Activated CD4-positive, alpha-beta memory T cell treated with anti-CD3 and anti-CD28 coated beads, Interleukin-2, amount 10 ng/mL, durations not matched to agents 7 days and 5 days (primary cell): ENCODE measurements around the gene SLC8A1. TPM values are rescaled to one million over a fixed set of nuclear protein-coding genes. Genes with fewer than 3 reads are reported as not detected.

Experiments used
- CTCF ChIA-PET: fragments of 350-600 bp; sonication (Branson Sonifier 250); formaldehyde crosslinking; loops from one replicate; lab custom pipeline; 2021; ENCODE audit warnings: antibody characterized with exemption, inconsistent platforms; lab: Charles Lee
- POLR2A ChIA-PET: fragments of 350-600 bp; sonication (Branson Sonifier 250); formaldehyde crosslinking; loops from one replicate; lab custom pipeline; 2021; ENCODE audit warnings: antibody characterized with exemption; lab: Charles Lee
- DNase-seq: peaks from one replicate; pipeline ENCODE4 v3.0.0-alpha.2; 2020
- H3K27ac Mint-ChIP-seq: one replicate; pipeline ENCODE4 v1.8.0; 2021; ENCODE audit warnings: mild to moderate bottlenecking, mixed read lengths
- H3K27me3 Mint-ChIP-seq: one replicate; pipeline ENCODE4 v1.8.0; 2021; ENCODE audit warnings: mixed read lengths
- H3K36me3 Mint-ChIP-seq: one replicate; pipeline ENCODE4 v1.8.0; 2021; ENCODE audit warnings: low read depth, mixed read lengths
- H3K4me1 Mint-ChIP-seq: one replicate; pipeline ENCODE4 v1.8.0; 2021; ENCODE audit warnings: mixed read lengths
- H3K4me3 Mint-ChIP-seq: one replicate; pipeline ENCODE4 v1.8.0; 2021; ENCODE audit warnings: mild to moderate bottlenecking, mixed read lengths
- H3K9me3 Mint-ChIP-seq: one replicate; pipeline ENCODE4 v1.8.0; 2021; ENCODE audit warnings: mixed read lengths
- total RNA-seq, 2 experiments: library from RNA; stranded (reverse); gene quantifications; one replicate each; pipeline ENCODE4 v1.2.3, GENCODE V29; 2021

SLC8A1 gene
- total RNA-seq, 2 experiments from 2014 or later = 0.25 to 0.45 TPM

DNA sequence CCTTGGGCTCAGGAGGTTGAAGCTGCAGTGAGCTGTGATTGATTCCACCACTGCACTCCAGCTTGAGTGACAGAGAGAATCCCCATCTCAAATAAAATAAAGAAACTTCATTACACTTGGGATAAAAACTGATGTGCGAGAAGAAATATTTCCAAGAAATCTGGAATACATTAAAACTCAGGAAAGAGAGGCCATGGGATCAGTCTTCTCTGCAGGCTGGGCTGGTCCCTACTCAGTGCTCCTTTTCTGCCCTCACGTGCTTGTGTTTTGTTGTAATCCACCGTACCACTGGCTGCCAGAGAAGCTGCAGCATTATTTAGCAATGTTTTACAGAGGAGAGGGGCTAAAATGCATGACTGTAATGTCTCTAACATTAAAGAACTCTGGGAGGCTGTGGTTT is 282.0 kb downstream of the SLC8A1 start:
- Mint-ChIP-seq H3K4me1 (no peaks in the 10 kb centered on the region), H3K36me3 (no peaks in the 10 kb centered on the region), H3K27me3 (no peaks in the 10 kb centered on the region), H3K4me3 (no peak overlapping the region), H3K9me3 (no peaks in the 10 kb centered on the region), H3K27ac (no peak overlapping the region)
- ChIA-PET POLR2A (no interaction called here), CTCF (no interaction called here)
- DNase-seq = no peak

DNA sequence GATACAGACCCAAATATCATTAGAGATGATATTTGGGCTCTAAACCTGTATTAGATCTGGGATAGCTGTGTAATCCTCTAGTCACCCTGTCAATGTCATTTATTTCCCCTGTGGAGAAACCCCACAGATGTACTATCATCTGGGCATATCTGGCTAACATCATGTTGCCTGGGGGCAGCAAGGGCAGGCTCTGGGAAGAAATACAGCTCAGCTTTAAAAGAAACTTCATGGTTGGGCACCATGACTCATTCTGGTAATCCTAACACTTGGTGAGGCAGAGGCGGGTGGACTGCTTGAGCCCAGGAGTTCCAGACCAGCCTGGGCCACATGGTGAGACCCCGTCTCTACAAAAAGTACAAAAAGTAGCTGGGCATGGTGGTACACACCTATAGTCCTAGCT is 282.5 kb downstream of the SLC8A1 start:
- CTCF ChIA-PET = no interaction called here

DNA sequence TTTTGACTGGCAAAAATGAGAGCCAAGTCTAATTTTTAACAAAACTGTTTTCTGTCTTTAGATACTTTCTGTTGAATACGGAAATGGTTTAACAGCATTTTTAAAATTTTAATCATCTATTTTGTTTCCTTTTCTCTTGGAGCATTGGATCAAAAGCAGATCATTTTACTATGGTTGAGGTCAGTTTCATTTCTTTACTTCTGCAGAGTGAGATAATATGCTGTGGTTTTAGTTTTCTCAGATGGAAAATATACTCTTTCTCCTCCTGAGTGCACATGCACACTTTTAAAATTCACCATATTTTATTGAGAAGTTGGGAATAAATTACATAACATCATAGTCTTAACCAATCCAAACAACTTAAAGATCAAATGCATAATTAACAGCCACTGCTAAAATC is 283.3 kb downstream of the SLC8A1 start:
- no peak overlapping the region for H3K4me3 Mint-ChIP-seq
- no peaks in the 10 kb centered on the region for H3K27me3 Mint-ChIP-seq
- H3K36me3 Mint-ChIP-seq = no peaks in the 10 kb centered on the region
- no peaks in the 10 kb centered on the region for H3K9me3 Mint-ChIP-seq
- no peak for DNase-seq
- H3K4me1 Mint-ChIP-seq = no peaks in the 10 kb centered on the region
- CTCF ChIA-PET = no interaction called here
- POLR2A ChIA-PET = no interaction called here
- H3K27ac Mint-ChIP-seq = no peak overlapping the region

More for the DNA sequence above, 282.5 kb downstream of the SLC8A1 start:
- Mint-ChIP-seq H3K9me3 (no peaks in the 10 kb centered on the region), H3K27ac (no peak overlapping the region), H3K4me3 (no peak overlapping the region), H3K27me3 (no peaks in the 10 kb centered on the region), H3K36me3 (no peaks in the 10 kb centered on the region), H3K4me1 (no peaks in the 10 kb centered on the region)
- POLR2A ChIA-PET = no interaction called here
- DNase-seq = no peak

DNA sequence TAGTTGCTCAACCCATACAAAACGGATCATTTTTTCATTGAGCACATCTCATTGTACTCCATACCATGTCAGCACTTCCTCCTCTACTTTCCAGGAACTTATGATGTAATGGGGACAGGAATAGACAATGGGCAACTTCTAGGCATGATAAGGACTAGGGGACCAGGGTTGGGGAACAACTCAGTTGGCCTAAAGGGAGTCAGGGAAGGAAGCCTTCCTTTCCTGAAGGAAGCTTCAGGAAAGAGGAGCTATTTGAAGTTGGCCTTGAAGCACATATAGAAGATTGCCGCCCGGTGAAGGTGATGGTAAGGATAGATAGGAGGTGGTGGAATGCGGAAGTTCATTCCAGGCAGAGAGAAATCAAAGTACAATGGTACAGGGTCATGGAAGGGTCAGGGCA is 283.9 kb downstream of the SLC8A1 start:
- no peak overlapping the region for H3K4me3 Mint-ChIP-seq
- H3K9me3 Mint-ChIP-seq = no peaks in the 10 kb centered on the region

DNA sequence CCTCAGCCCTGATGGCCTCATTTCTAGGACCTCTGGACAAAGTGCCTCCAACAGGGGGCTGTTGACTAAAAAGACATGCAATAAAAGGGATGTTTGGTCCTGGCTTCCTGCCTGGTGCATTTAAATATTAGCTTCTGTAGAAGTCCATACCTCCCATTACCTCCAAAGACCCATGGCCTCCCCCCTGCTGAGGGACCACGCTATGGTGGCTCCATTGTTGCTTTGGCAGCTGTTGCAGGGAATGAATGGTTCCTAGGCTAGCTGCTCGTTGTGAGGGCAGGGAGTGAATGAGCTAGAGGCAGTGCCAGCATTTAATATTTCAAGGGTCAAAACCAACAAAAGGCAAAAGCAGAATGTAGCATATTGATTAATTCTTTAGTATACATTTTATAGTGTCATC is 285.9 kb downstream of the SLC8A1 start:
- no peaks in the 10 kb centered on the region for H3K4me1 Mint-ChIP-seq
- H3K9me3 Mint-ChIP-seq = no peaks in the 10 kb centered on the region
- no peak overlapping the region for H3K27ac Mint-ChIP-seq
- no peak for DNase-seq
- ChIA-PET CTCF (interaction anchor here (1.2 kb wide), 1 partner anchor 252 kb away, joined by 4 read pairs; no protein-coding TSS in a partner anchor), POLR2A (no interaction called here)
- H3K4me3 Mint-ChIP-seq = no peak overlapping the region
- no peaks in the 10 kb centered on the region for H3K27me3 Mint-ChIP-seq
- no peaks in the 10 kb centered on the region for H3K36me3 Mint-ChIP-seq

More for the DNA sequence above, 283.9 kb downstream of the SLC8A1 start:
- Mint-ChIP-seq H3K36me3 (no peaks in the 10 kb centered on the region), H3K27ac (no peak overlapping the region), H3K4me1 (no peaks in the 10 kb centered on the region), H3K27me3 (no peaks in the 10 kb centered on the region)
- POLR2A ChIA-PET = no interaction called here
- no peak for DNase-seq
- CTCF ChIA-PET = no interaction called here

DNA sequence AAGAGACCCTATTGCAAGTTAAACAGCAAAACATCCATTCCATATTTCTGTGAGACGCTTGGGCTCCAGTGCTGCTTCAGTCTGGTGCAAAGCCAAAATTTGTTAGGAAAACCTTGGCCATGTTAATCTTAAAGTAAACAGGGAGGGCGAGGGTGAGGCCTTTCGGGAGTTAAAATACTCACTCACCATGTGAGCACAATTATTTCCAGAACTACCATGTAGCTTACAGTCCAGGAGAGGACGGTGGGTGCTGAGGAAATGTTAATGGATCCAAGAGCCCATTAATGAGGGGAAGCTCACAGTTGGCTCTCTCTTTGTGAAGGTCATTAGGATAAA is 286.4 kb downstream of the SLC8A1 start:
- Mint-ChIP-seq H3K9me3 (no peaks in the 10 kb centered on the region), H3K4me3 (no peak overlapping the region), H3K27ac (no peak overlapping the region), H3K27me3 (no peaks in the 10 kb centered on the region), H3K36me3 (no peaks in the 10 kb centered on the region), H3K4me1 (no peaks in the 10 kb centered on the region)
- DNase-seq = no peak
- POLR2A ChIA-PET = no interaction called here
- CTCF ChIA-PET = interaction anchor here (1.2 kb wide), 1 partner anchor 252 kb away, joined by 4 read pairs; no protein-coding TSS in a partner anchor

DNA sequence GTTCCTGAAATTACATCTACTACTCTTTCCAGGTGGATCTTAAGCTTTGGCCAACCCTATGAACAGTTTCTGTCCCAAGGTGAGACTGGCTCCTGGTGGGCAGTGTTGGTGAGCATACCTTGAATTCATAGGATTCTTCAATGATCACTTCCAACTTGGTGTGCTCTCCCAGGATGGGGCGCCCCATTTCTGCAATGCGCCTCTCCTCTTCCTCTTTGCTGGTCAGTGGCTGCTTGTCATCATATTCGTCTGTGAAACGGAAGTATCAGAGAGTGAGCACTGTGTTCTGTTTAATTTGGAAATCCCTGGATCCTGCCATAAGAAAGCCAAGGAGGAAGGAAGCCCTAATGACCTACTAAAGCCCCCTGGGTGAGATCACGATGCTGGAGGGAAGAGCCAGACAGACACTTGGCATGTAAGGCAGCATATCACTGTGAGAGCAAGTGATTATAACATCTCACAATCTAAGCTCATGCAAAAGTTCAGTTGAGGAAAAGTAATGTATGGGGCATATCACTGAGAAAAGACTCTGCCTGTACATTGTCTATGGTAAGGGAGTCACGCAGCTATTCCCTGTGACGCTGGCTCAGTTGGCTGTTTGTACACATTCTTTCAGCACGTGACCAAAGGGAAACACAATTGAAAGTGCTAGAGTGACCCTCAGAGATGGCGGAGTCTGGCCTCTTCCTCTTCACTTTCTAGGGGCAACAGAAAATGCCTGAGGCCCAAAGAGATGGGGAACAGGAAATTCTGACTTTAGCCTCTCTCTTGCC is 287.0 kb downstream of the SLC8A1 start:
- no peak overlapping the region for H3K4me3 Mint-ChIP-seq
- no peaks in the 10 kb centered on the region for H3K9me3 Mint-ChIP-seq
- DNase-seq = no peak
- POLR2A ChIA-PET = no interaction called here
- CTCF ChIA-PET = no interaction called here
- no peak overlapping the region for H3K27ac Mint-ChIP-seq
- no peaks in the 10 kb centered on the region for H3K4me1 Mint-ChIP-seq
- H3K36me3 Mint-ChIP-seq = no peaks in the 10 kb centered on the region
- H3K27me3 Mint-ChIP-seq = no peaks in the 10 kb centered on the region

DNA sequence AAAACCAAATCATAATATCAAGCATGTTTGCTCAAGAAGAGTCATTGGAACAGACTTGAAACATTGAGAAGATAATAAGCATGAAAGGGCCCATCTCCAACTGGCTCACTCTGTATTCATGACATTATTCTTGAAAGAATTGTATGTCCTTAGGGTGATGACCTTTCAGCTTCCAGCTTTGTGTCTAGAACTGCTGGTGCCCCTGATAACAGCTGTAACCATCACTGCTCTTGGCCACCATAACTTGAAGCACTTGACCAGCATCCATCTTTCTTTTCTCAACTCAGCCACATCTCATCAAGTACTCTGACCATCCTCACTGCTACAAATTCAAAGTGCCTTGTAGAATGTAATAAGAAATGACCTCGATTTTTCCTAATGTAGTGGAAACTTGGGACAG is 289.9 kb downstream of the SLC8A1 start:
- POLR2A ChIA-PET = no interaction called here
- no peak overlapping the region for H3K4me3 Mint-ChIP-seq
- CTCF ChIA-PET = no interaction called here

DNA sequence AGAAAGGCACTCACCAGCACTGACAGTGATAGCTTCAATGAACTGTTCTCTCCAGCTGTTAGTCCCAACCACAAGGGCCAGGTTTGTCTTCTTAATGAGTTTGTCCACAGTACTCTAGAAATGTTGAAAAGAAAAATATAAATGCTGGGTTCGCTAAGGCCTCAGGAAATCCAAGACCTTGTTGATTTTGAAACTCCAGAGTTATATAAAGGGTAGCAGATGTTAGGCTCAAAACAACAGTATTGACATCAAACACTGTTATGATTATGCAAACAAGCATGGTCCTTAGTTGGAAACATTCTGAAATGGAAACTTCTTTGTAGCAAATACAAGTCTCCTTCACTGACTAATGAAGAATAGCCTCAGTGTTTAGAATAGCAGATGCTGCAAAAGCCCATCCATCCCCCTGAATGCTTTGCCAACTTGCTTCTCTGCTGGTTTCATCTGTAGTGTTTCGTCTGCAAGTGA is 291.1 kb downstream of the SLC8A1 start:
- H3K36me3 Mint-ChIP-seq = no peaks in the 10 kb centered on the region
- no peak overlapping the region for H3K27ac Mint-ChIP-seq
- no peaks in the 10 kb centered on the region for H3K4me1 Mint-ChIP-seq
- H3K27me3 Mint-ChIP-seq = no peaks in the 10 kb centered on the region
- H3K4me3 Mint-ChIP-seq = no peak overlapping the region
- no peaks in the 10 kb centered on the region for H3K9me3 Mint-ChIP-seq
- POLR2A ChIA-PET = no interaction called here
- DNase-seq = no peak
- CTCF ChIA-PET = no interaction called here

More for the DNA sequence above, 289.9 kb downstream of the SLC8A1 start:
- no peaks in the 10 kb centered on the region for H3K4me1 Mint-ChIP-seq
- H3K36me3 Mint-ChIP-seq = no peaks in the 10 kb centered on the region
- no peaks in the 10 kb centered on the region for H3K9me3 Mint-ChIP-seq
- no peak for DNase-seq
- H3K27me3 Mint-ChIP-seq = no peaks in the 10 kb centered on the region
- H3K27ac Mint-ChIP-seq = no peak overlapping the region

DNA sequence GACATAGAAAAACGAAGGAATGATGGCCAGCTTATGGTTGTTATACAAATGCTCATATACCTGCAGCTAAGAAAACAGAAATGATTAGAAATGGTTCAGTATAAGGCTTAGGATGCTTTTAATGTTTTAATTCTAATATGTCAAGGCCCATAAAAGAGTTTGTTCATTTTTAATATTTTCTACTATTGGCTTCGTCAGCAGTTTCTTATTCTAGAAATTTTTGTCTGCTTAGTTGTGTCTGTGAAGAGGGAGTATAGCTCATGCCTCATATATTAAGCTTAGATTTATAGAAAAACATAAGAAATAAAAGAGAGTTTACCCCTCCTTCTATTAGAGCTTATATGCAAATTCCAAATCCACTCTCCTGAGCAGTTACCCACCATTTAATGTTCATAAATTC is 292.6 kb downstream of the SLC8A1 start:
- Mint-ChIP-seq H3K36me3 (no peaks in the 10 kb centered on the region), H3K4me1 (no peaks in the 10 kb centered on the region), H3K9me3 (no peaks in the 10 kb centered on the region), H3K27ac (no peak overlapping the region), H3K27me3 (no peaks in the 10 kb centered on the region), H3K4me3 (no peak overlapping the region)
- ChIA-PET CTCF (no interaction called here), POLR2A (no interaction called here)
- DNase-seq = no peak

DNA sequence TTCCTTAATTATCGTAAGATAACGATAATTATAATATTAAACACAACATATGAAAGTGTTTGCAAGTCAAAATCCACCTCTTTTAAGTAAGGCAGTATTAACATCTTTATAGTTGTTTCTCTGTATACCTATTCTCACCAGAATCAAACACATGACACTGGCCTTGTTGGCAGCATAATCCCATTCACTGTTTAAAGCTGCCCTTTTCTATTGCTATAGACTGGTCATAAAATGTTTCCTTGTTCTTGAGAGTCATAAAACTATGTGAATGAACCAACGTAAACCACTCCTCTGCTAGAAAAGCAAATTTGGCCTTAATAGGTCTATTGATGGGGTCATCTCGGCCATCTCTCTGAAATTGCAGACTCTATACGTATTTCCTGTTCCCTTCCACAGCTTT is 293.1 kb downstream of the SLC8A1 start:
- Mint-ChIP-seq H3K4me3 (no peak overlapping the region), H3K27me3 (no peaks in the 10 kb centered on the region), H3K36me3 (no peaks in the 10 kb centered on the region), H3K4me1 (no peaks in the 10 kb centered on the region), H3K27ac (no peak overlapping the region), H3K9me3 (no peaks in the 10 kb centered on the region)
- CTCF ChIA-PET = no interaction called here
- no peak for DNase-seq
- POLR2A ChIA-PET = no interaction called here

DNA sequence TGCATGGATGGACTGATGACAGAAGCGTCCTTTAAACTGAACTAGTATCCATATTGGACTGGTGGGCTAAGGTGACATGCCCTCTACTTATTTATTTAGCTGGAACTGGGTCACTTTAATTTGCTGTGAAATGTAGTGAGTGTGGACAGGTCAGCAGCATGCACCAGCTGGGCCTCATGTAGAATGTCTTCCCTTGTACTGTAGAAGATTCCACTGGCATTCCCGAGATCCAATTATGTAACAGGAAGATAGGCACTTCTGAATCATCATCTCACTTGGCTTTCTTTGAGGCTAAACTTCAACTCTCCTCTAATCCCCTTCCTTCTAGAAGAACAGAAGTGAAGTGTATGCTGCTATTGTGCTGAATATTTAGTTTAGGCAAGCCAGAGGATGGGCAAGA is 296.2 kb downstream of the SLC8A1 start:
- H3K36me3 Mint-ChIP-seq = no peaks in the 10 kb centered on the region
- no peaks in the 10 kb centered on the region for H3K4me1 Mint-ChIP-seq
- ChIA-PET CTCF (no interaction called here), POLR2A (no interaction called here)
- H3K9me3 Mint-ChIP-seq = no peaks in the 10 kb centered on the region
- no peak overlapping the region for H3K4me3 Mint-ChIP-seq
- no peak overlapping the region for H3K27ac Mint-ChIP-seq
- no peaks in the 10 kb centered on the region for H3K27me3 Mint-ChIP-seq
- no peak for DNase-seq

DNA sequence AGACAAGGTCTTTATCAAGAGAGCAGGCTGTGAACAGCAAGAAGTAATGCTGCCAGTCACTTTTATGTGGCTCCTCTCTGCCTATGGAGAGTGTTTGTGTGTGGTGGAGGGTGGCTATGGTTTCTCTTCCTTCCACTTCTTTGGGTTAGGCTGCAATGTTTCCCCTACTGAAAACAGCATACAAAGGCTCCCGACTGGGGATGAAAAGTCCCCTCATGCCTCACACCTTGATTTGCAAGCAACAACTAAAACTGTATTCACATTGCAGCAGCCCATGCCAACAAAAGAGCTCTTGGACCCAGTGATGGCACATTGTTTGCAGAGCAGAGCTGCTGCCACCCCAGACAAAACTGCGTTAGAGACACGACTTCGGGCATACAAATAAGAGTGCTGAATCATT is 301.6 kb downstream of the SLC8A1 start:
- no peaks in the 10 kb centered on the region for H3K36me3 Mint-ChIP-seq
- POLR2A ChIA-PET = no interaction called here
- CTCF ChIA-PET = no interaction called here
- H3K27ac Mint-ChIP-seq = no peak overlapping the region
- H3K9me3 Mint-ChIP-seq = no peaks in the 10 kb centered on the region
- no peak for DNase-seq
- no peaks in the 10 kb centered on the region for H3K4me1 Mint-ChIP-seq
- no peaks in the 10 kb centered on the region for H3K27me3 Mint-ChIP-seq
- no peak overlapping the region for H3K4me3 Mint-ChIP-seq

DNA sequence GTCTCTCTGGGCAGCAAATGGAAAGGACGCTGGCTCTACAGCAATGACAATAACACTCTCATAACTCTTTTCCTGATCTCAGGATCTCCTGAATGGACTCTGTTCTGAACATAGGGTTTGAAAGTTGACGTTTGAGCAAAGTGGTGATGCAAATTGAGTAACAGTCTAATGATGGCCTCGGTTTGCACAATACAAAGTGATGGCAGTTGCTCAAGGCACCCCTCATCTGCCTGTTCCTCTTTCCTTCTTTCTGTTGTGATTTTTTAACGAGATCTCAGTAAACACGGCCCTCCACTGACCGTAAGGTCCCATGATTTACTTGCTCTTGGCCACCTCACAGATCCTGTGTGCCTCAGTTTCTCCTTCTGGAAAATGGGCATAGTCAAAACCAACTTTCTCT is 303.6 kb downstream of the SLC8A1 start:
- no peak overlapping the region for H3K4me3 Mint-ChIP-seq
- ChIA-PET CTCF (no interaction called here), POLR2A (no interaction called here)
- no peaks in the 10 kb centered on the region for H3K36me3 Mint-ChIP-seq
- H3K4me1 Mint-ChIP-seq = no peaks in the 10 kb centered on the region
- no peak for DNase-seq
- H3K27ac Mint-ChIP-seq = no peak overlapping the region
- H3K27me3 Mint-ChIP-seq = no peaks in the 10 kb centered on the region
- H3K9me3 Mint-ChIP-seq = no peaks in the 10 kb centered on the region
